Mesendoderm (in vitro differentiated cells): ENCODE data around the gene LRP1.

Source experiments
- DNase-seq: peaks from one replicate; pipeline ENCODE4 v3.0.0; 2013
- H2AK5ac ChIP-seq: 2 replicates; pipeline ENCODE4 v1.6.1; 2013; ENCODE audit warnings: low read length, inconsistent platforms
- H2BK120ac ChIP-seq: 2 replicates; pipeline ENCODE4 v1.6.1; 2013; ENCODE audit warnings: low read depth, mild to moderate bottlenecking, low read length, moderate library complexity, mixed read lengths
- H2BK15ac ChIP-seq: replicated peaks from 2 replicates; pipeline ENCODE4 v1.6.1; 2013; ENCODE audit warnings: low read depth, mild to moderate bottlenecking, moderate library complexity
- H2BK5ac ChIP-seq: 2 replicates; pipeline ENCODE4 v1.6.1; 2013; ENCODE audit warnings: low read length, inconsistent platforms
- H3K18ac ChIP-seq: 2 replicates; pipeline ENCODE4 v1.6.1; 2013; ENCODE audit warnings: mild to moderate bottlenecking, low read length, mixed read lengths
- H3K23ac ChIP-seq: one replicate; pipeline ENCODE4 v1.6.1; 2013; ENCODE audit warnings: low read length
- H3K27ac ChIP-seq: 2 replicates; pipeline ENCODE4 v1.5.1; 2013; ENCODE audit warnings: low read depth, mild to moderate bottlenecking, inconsistent platforms, low read length, moderate library complexity
- H3K27me3 ChIP-seq: 2 replicates; pipeline ENCODE4 v1.6.1; 2013; ENCODE audit warnings: low read length, control low read depth, mild to moderate bottlenecking, inconsistent platforms; ENCODE audit not compliant: insufficient read depth, poor library complexity
- H3K36me3 ChIP-seq: 2 replicates; pipeline ENCODE4 v1.6.1; 2013; ENCODE audit warnings: low read length, inconsistent platforms; ENCODE audit not compliant: control insufficient read depth, insufficient read depth
- H3K4ac ChIP-seq: one replicate; pipeline ENCODE4 v1.6.1; 2013; ENCODE audit warnings: low read depth, mild to moderate bottlenecking, low read length, moderate library complexity
- H3K4me1 ChIP-seq: 2 replicates; pipeline ENCODE4 v1.6.1; 2013; ENCODE audit warnings: low read depth, low read length, inconsistent platforms; ENCODE audit not compliant: control insufficient read depth
- H3K4me2 ChIP-seq: 2 replicates; pipeline ENCODE4 v1.6.1; 2013; ENCODE audit warnings: low read length
- H3K4me3 ChIP-seq: 2 replicates; pipeline ENCODE4 v1.5.1; 2013; ENCODE audit warnings: mild to moderate bottlenecking, low read length
- H3K56ac ChIP-seq: one replicate; pipeline ENCODE4 v1.6.1; 2013; ENCODE audit warnings: low read length
- H3K79me1 ChIP-seq: 2 replicates; pipeline ENCODE4 v1.6.1; 2013; ENCODE audit warnings: low read length, inconsistent platforms
- H3K79me2 ChIP-seq: 2 replicates; pipeline ENCODE4 v1.6.1; 2013; ENCODE audit warnings: mild to moderate bottlenecking, low read length; ENCODE audit not compliant: control insufficient read depth, insufficient read depth
- H3K9ac ChIP-seq: 2 replicates; pipeline ENCODE4 v1.6.1; 2013; ENCODE audit warnings: low read length, inconsistent platforms
- H4K5ac ChIP-seq: one replicate; pipeline ENCODE4 v1.6.1; 2013; ENCODE audit warnings: low read length
- H4K8ac ChIP-seq: one replicate; pipeline ENCODE4 v1.6.1; 2013; ENCODE audit warnings: low read depth, mild to moderate bottlenecking, control low read depth, low read length, moderate library complexity
- WGBS: extraction: QIAGEN DNeasy Blood & Tissue Kit; methylation state at CpG from one replicate; pipeline ENCODE4 v1.1.7; 2013; ENCODE audit warnings: low lambda C conversion rate, missing lambda C conversion rate; ENCODE audit not compliant: insufficient coverage; ENCODE audit errors: extremely low coverage; 5-methylcytosine and 5-hydroxymethylcytosine counted together

The LRP1 gene

DNA sequence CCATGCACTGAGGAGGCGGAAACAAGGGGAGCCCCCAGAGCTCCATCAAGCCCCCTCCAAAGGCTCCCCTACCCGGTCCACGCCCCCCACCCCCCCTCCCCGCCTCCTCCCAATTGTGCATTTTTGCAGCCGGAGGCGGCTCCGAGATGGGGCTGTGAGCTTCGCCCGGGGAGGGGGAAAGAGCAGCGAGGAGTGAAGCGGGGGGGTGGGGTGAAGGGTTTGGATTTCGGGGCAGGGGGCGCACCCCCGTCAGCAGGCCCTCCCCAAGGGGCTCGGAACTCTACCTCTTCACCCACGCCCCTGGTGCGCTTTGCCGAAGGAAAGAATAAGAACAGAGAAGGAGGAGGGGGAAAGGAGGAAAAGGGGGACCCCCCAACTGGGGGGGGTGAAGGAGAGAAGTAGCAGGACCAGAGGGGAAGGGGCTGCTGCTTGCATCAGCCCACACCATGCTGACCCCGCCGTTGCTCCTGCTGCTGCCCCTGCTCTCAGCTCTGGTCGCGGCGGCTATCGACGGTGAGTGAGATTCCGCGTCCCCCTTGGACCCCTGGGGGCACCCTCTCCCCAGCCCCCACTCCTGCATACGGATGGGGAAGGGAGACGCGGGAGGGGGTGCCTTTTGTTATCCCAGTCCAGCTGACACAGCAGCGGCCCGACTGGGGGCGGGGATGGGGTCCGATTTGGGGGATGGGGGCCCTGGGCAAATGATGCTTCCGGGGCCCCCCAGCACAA is 400 bp downstream of the LRP1 start:
- peak overlapping the region; percentile 65 for H4K8ac ChIP-seq
- H2BK5ac ChIP-seq: peak overlapping the region; percentile 5
- peak overlapping the region; percentile 85 for H3K4me2 ChIP-seq
- peak overlapping the region; percentile 85 for H3K27ac ChIP-seq
- peak overlapping the region; percentile 98 for H3K4ac ChIP-seq
- peak overlapping the region; percentile 91 for H3K9ac ChIP-seq
- peak overlapping the region; percentile 97 for H3K18ac ChIP-seq
- peak; percentile 51 for DNase-seq
- H2AK5ac ChIP-seq: no peak overlapping the region
- no CpG with 5 or more reads among the region's 35 CpGs for WGBS
- no peaks in the 10 kb centered on the region for H3K36me3 ChIP-seq
- H3K56ac ChIP-seq: peak overlapping the region; percentile 89
- H3K79me1 ChIP-seq: peaks cover 14% of the 10 kb centered on the region
- no peak overlapping the region for H2BK15ac ChIP-seq
- no peaks in the 10 kb centered on the region for H3K27me3 ChIP-seq
- peak overlapping the region; percentile 81 for H3K23ac ChIP-seq
- H3K4me3 ChIP-seq: peak overlapping the region; percentile 73
- H2BK120ac ChIP-seq: peak overlapping the region; percentile 85
- peaks cover 20% of the 10 kb centered on the region for H3K4me1 ChIP-seq
- H3K79me2 ChIP-seq: peaks cover 38% of the 10 kb centered on the region
- H4K5ac ChIP-seq: no peak overlapping the region

DNA sequence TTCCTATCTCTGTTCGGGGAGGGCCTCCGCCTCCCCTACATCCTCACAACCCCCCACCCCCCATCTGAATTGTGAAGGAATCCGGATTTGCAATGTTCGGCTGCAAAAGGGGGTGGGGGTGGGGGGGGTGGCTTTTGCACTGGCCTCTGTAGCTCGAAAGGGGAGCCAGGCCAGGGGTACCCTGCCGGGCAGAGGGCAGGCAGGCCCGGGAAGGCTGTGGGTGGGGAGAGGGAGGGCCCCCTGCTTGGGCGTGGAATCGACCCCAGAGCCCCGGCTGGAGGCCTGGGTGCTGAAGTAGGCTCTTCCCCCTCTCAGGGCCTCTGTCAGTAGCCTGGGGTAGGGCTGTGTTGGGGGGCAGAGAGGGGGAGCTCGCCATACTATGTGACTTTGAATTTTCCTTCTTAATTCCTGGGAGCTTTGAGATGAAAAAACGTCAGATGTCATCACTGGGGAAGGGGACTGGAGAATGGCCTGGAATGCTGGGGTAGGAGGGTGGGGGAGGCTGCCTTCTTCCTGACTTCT is 1.1 kb downstream of the LRP1 start:
- no peak overlapping the region for H2AK5ac ChIP-seq
- WGBS: no CpG with 5 or more reads among the region's 12 CpGs
- H2BK120ac ChIP-seq: no peak overlapping the region
- no peak overlapping the region for H4K8ac ChIP-seq
- peak overlapping the region; percentile 97 for H3K18ac ChIP-seq
- peaks cover 41% of the 10 kb centered on the region for H3K79me2 ChIP-seq
- H4K5ac ChIP-seq: no peak overlapping the region
- H3K4ac ChIP-seq: peak overlapping the region; percentile 98
- H3K36me3 ChIP-seq: no peaks in the 10 kb centered on the region
- H3K23ac ChIP-seq: no peak overlapping the region
- H3K4me1 ChIP-seq: peaks cover 21% of the 10 kb centered on the region
- peak; percentile 70 for DNase-seq
- H3K56ac ChIP-seq: peak overlapping the region; percentile 89
- peaks cover 16% of the 10 kb centered on the region for H3K79me1 ChIP-seq
- peak overlapping the region; percentile 69 for H3K4me2 ChIP-seq
- H2BK15ac ChIP-seq: no peak overlapping the region
- no peaks in the 10 kb centered on the region for H3K27me3 ChIP-seq
- H3K9ac ChIP-seq: peak overlapping the region; percentile 91
- peak overlapping the region; percentile 51 for H3K27ac ChIP-seq
- no peak overlapping the region for H2BK5ac ChIP-seq
- H3K4me3 ChIP-seq: peak overlapping the region; percentile 73

DNA sequence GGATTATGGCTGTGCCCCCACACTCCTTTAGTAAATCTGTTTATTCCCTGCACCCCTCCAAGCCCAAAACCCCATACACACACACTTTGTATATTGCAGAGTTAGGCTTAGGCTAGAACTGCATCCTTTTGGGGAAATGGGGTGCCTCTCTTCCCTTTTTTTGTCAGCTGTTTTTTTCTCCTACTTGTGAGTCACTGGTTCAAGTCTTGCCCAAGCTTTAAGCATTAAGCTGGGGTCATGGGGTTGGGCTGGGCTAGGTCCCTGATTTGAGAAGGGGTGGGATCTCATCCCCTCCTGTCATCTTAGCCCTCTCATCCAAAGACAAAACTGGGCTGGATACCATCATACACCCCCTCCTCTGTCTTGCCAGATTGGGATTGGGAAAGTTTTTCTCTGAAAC is 1.6 kb downstream of the LRP1 start:
- Histone ChIP-seq H3K79me2 (peaks cover 41% of the 10 kb centered on the region), H3K9ac (peak overlapping the region; percentile 91), H3K36me3 (no peaks in the 10 kb centered on the region), H3K27ac (no peak overlapping the region), H3K4ac (no peak overlapping the region), H3K4me1 (peaks cover 21% of the 10 kb centered on the region), H2BK5ac (no peak overlapping the region), H3K4me2 (peak overlapping the region; percentile 69), H4K5ac (no peak overlapping the region), H3K4me3 (no peak overlapping the region), H3K27me3 (no peaks in the 10 kb centered on the region), H3K18ac (no peak overlapping the region), H3K23ac (no peak overlapping the region), H2BK15ac (no peak overlapping the region), H4K8ac (no peak overlapping the region), H3K79me1 (peaks cover 16% of the 10 kb centered on the region), H2BK120ac (no peak overlapping the region), H3K56ac (peak overlapping the region; percentile 89), H2AK5ac (no peak overlapping the region)
- no peak for DNase-seq

DNA sequence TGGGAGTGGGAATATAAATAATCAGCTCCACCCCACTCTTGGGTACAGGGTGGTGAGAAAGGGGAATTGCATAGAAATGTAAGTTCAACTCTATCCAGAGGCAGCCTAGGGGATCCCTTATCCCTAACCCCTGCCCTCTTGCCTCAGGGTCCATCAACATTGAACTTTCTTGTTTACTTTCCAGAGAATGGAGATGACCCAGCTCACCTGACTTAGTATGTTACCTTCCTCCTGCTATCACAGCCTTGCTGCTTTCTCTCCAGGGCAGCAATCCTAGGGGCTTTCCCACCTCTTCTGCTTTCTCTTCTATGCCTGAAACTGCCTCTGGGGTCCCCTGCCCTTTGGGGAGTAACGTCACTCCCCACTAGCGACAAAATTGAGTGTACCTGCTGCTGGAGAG is 2.7 kb downstream of the LRP1 start:
- WGBS: no CpG with 5 or more reads among the region's 2 CpGs
- Histone ChIP-seq H3K4ac (no peak overlapping the region), H2BK15ac (no peak overlapping the region), H2AK5ac (no peak overlapping the region), H3K27ac (no peak overlapping the region), H4K8ac (no peak overlapping the region), H3K27me3 (no peaks in the 10 kb centered on the region), H3K23ac (no peak overlapping the region), H3K9ac (peak overlapping the region; percentile 30), H3K79me1 (peaks cover 16% of the 10 kb centered on the region), H2BK120ac (no peak overlapping the region), H2BK5ac (no peak overlapping the region), H3K4me1 (peaks cover 26% of the 10 kb centered on the region), H3K79me2 (peaks cover 43% of the 10 kb centered on the region), H4K5ac (no peak overlapping the region), H3K4me2 (no peak overlapping the region), H3K56ac (no peak overlapping the region), H3K18ac (no peak overlapping the region), H3K4me3 (no peak overlapping the region), H3K36me3 (no peaks in the 10 kb centered on the region)
- DNase-seq: no peak

DNA sequence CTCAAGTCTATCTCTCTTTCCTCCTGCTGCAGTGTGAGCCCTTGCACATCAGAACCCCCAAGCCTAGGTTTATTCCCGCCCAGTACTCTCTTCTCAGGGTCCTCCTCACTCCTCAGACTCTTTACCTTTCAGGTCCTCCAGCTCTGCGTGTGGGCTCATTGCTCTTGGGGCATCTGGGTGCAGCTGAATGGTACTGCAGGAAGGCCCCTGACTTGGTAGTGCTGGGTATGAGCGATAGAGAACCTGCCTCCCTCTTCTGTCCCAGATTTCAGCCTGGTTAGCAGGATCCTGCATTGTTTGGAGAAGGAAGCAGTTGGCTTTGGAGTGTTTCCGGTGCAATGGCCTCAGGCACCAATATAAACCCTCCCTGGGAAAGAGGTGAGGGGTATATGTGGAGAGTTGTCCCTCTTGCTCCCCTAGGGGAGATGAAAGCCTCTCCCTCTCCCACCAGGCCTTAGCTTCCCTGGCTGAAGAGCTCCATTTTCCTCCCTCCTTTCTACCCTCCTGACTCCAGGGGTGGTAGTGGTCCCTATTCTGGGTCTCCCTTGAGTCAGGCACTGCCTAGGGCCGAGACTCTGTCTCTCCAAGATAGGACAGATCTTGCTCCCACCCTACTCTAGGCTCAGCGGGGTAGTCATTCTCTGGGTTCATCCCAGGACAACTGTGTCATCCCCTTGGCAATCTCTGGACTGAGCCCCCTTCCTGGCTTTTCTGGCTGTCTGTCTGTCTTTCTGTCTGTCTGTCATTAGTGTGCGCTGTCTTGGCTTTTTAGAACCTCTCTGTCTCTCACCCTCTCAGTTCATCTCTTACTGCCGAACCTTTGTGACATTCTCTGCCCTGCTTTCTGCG is 3.8 kb downstream of the LRP1 start:
- no peak overlapping the region for H4K5ac ChIP-seq
- H3K36me3 ChIP-seq: no peaks in the 10 kb centered on the region
- peaks cover 21% of the 10 kb centered on the region for H3K79me1 ChIP-seq
- peak overlapping the region; percentile 67 for H3K23ac ChIP-seq
- WGBS: no CpG with 5 or more reads among the region's 9 CpGs
- no peak overlapping the region for H2BK120ac ChIP-seq
- no peak overlapping the region for H3K4me3 ChIP-seq
- no peak overlapping the region for H3K4ac ChIP-seq
- H2AK5ac ChIP-seq: no peak overlapping the region
- peak overlapping the region; percentile 58 for H3K56ac ChIP-seq
- H3K4me1 ChIP-seq: peaks cover 26% of the 10 kb centered on the region
- H3K27ac ChIP-seq: peak overlapping the region; percentile 48
- H3K4me2 ChIP-seq: peak overlapping the region; percentile 2
- H4K8ac ChIP-seq: no peak overlapping the region
- H2BK5ac ChIP-seq: peak overlapping the region; percentile 25
- H2BK15ac ChIP-seq: no peak overlapping the region
- no peak overlapping the region for H3K18ac ChIP-seq
- H3K27me3 ChIP-seq: no peaks in the 10 kb centered on the region
- peak overlapping the region; percentile 45 for H3K9ac ChIP-seq
- peaks cover 50% of the 10 kb centered on the region for H3K79me2 ChIP-seq
- DNase-seq: peak; percentile 77
